Hippocampal formation (tissue), 2 donors: ENCODE measurements around the gene RTN4RL2.

ENCODE experiments used
- DNase-seq, 2 donors: peaks; one replicate each; lab custom pipeline; 2025; lab: John Stamatoyannopoulos, UW

The RTN4RL2 gene

GRCh38 chr11:57481315-57481714, 21.0 kb downstream of the RTN4RL2 start:
- DNase-seq: no peak

- DNase-seq: no peak
Observed at GRCh38 chr11:57481915-57482781, 21.8 kb downstream of the RTN4RL2 start.

GRCh38 chr11:57482782-57483561, 22.6 kb downstream of the RTN4RL2 start:
- DNase-seq: no peak

- no peak for DNase-seq
Observed at GRCh38 chr11:57483562-57483918, 23.2 kb downstream of the RTN4RL2 start.

GRCh38 chr11:57484141-57484710, 23.9 kb downstream of the RTN4RL2 start:
- no peak for DNase-seq

- no peak for DNase-seq
Observed at GRCh38 chr11:57485217-57485990, 25.1 kb downstream of the RTN4RL2 start.

GRCh38 chr11:57487021-57487778, 26.9 kb downstream of the RTN4RL2 start:
- DNase-seq: no peak

GRCh38 chr11:57487920-57488659, 27.8 kb downstream of the RTN4RL2 start:
- no peak for DNase-seq

GRCh38 chr11:57490456-57491248, 30.3 kb downstream of the RTN4RL2 start:
- no peak for DNase-seq

GRCh38 chr11:57491371-57492061, 31.2 kb downstream of the RTN4RL2 start:
- no peak for DNase-seq

- peak in 1 of 2 donors; percentile 31 for DNase-seq
Observed at GRCh38 chr11:57493507-57494503, 33.5 kb downstream of the RTN4RL2 start.

- DNase-seq: no peak
Observed at GRCh38 chr11:57496109-57496820, 35.9 kb downstream of the RTN4RL2 start.

GRCh38 chr11:57497303-57498247, 37.2 kb downstream of the RTN4RL2 start:
- DNase-seq: no peak

- DNase-seq: no peak
Observed at GRCh38 chr11:57498540-57498939, 38.2 kb downstream of the RTN4RL2 start.

- peak; percentile 82 to 90 for DNase-seq
Observed at GRCh38 chr11:57499413-57499982, 39.2 kb downstream of the RTN4RL2 start.
